ENCODE data around the gene ZNF276.

DNA sequence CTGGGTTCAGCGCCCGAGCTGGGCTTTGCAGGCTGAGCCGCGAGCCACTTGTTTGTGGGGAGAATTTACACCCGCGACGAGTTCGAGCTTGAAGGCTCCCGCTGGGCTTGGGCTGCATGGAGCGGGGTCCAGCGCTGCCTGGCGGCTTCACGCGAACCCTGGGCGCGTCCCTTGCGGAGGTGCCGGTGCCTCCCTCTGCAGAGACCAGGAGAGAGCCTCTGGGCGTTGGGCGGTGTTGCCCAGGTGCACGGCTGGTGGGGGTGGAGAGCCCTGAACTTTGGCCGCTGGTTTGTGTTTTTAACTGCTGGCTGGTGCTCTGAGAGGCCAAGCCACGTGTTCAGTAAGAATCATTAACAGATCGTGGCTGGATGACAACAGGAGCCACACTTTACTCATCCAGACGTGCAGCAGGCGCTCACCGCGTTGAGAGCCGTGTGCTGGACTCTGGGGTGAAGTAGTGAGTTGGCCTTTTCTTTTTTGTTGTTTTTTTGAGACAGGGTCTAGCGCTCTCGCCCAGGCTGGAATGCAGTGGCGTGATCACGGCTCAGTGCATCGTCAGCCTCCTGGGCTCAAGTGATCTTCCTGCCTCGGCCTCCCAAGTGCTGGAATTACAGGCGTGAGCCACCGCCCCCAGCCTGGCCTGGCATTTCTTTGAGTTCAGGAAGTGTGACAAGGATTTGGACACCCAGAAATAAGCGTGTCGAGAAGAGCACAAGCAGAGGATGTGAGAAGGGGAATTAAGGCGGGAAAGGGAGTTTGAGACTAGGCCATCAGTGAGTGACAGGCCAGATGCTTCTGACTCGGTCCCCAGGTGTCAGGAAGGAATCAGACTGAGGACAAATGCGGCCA, 34.0 kb upstream of the ZNF276 start:
- TF ChIP-seq POLR2A (IDR thresholded peaks at IDR 0.05): peak in 1 of 2 donors; percentile 31
- no peak for TF ChIP-seq CTCF (IDR thresholded peaks at IDR 0.05)

All from thyroid gland (tissue), 4 donors.